COLO668 (cell line): ENCODE measurements around the gene MAP7.
"Not testable (repeated sequence)": the region's sequence is repeated elsewhere in the genome, so short reads cannot be mapped to it uniquely, and the experiment has no call there.

Source experiments
- DNase-seq: peaks from one replicate; lab custom pipeline; 2025; ENCODE audit not compliant: unreplicated experiment; lab: John Stamatoyannopoulos, UW

The MAP7 gene

DNA sequence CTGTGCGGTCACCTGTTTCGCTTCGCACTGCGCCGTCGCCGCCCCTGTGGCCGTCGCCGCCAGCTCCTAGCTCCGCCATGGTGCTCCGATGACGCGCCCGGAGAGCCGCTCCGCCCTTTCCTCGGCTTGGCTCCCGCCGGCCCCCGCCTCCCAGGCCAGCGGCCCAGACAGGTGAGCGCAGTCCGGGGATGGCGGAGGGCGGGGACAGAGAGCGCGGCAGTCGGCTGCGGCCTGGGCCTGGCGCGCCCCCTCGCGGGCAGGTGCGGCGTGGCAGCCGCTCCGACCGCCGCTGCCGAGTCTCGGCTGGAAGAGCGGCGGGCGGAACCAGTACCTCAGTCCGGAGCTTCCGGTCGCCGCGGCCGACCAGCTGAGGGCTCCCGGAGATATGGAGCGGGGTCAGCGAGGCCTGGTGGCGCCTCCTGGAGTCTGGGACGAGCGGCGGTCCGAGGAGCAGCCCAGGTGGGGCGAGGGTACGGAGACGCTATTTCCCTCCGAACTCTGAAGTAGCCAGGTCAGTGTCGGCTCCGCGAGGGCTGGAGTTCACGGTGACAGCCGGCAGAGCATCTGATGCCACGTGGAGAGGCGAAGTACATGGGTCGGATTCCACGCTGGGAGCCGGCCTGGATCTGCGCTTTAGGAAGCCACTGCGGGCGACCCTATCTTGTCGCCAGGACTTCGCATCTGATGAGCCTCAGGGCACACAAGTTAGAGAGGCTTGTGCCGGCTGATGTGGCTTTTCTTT is at the start of gene MAP7:
Gene MAP7, minus strand, starts transcription at position 93 of the 742 bp plus-strand sequence. Its CDS starts 14 bp downstream, at position 79.
- DNase-seq, result peak; percentile 92

- DNase-seq, result no peak
These were observed 49.2 kb upstream of the MAP7 start for GRCh38 chr6:136599329-136600011.

DNA sequence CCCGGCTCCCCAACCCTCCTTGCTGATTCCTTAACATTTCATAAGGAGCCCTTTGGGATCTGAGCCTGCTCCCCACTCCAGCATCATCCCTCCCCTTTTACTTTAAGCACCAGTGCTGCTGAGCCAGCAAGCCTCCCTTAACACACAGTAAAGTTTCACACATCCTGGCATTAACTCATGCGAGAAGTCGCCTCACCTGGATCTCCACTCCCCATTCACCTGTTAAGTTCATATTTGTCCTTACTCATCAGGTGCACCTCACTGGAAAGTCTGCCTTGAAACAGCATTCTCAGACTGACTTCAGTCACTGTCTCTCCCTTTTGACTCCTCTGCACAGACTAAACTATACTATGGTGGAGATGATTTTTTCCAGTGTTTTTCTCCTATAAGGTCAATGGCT is 47.8 kb upstream of the MAP7 start:
- no peak for DNase-seq

GRCh38 chr6:136594671-136595070 is 44.4 kb upstream of the MAP7 start:
- no peak for DNase-seq

GRCh38 chr6:136593748-136594490 is 43.7 kb upstream of the MAP7 start:
- DNase-seq, result no peak

DNA sequence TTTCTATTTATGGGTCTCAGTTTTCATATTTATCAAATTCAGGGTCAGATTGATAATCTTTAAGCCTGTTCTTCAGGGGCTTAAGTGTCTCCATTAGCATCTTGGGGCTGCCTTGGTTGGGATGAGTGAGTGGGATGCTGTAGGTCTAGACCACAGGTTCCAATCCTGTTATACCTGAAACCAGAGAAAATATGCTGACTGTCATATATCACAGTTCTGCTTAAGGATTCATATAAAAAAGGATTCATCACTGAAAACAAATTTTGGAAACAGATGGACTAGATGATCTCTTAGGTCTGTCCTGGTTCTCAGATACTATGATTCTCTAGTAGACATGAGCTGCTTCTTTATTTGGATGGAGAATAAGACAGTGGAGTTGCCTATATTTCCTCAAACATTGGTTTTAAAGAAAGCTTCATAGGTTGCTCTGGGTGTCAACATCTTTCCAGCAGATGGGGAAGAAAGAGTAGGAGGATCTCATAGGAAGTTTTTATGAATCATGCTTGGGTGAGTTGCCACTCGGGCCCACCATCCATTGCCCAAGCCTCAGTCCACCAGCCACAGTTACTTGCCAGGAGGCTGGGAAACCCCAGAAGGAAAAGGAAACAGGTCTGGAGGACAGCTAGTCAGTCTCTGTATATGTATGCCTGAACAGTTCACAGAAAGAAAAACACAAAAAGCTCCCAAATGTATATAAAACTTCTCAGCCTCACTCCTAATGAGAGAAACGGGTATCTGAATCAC is 42.9 kb upstream of the MAP7 start:
- DNase-seq, result no peak

- no peak for DNase-seq
These were observed 41.4 kb upstream of the MAP7 start for GRCh38 chr6:136591617-136592016.

DNA sequence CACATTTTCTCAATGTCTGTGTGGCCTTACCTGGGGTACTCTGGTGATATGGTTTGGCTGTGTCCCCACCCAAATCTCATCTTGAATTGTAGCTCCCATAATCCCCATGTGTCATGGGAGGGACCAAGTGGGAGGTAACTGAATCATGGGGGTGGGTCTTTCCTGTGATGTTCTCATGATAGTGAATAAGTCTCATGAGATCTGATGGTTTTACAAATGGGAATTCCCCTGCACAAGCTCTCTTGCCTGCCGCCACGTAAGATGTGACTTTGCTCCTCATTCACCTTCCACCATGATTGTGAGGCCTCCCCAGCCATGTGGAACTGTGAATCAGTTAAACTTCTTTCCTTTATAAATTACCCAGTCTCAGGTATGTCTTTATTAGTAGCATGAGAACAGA is 40.6 kb upstream of the MAP7 start:
- not testable (repeated sequence) for DNase-seq

- DNase-seq, result no peak
These were observed 37.3 kb upstream of the MAP7 start for GRCh38 chr6:136587527-136587926.

- DNase-seq, result no peak
These were observed 36.1 kb upstream of the MAP7 start for GRCh38 chr6:136586295-136586694.

DNA sequence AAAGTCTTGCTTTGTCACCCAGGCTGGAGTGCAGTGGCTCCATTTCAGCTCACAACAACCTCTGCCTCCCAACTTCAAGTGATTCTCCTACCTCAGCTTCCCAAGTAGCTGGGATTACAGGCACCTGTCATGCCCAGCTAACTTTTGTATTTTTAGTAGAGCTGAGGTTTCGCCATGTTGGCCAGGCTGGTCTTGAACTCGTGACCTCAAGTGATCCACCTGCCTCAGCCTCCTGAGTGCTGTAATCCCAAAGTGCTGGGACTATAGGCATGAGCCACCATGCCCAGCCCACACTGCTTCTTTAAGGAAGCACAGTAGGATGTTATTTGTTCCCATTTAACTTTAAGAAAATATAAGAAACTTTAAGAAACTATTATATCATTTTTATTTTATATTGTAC is 35.3 kb upstream of the MAP7 start:
- not testable (repeated sequence) for DNase-seq

DNA sequence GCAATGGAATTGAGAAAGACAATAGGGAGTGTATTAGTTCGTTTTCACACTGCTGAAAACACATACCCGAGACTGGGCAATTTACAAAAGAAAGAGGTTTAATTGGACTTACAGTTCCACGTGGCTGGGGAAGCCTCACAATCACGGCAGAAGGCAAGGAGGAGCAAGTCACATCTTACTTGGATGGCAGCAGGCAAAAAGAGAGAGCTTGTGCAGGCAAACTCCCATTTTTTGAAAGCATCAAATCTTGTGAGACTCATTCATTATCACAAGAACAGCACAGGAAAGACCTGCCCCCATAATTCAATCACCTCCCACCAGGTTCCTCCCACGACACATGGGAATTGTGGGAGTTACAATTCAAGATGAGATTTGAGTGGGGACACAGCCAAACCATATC is 34.1 kb upstream of the MAP7 start:
- DNase-seq, result not testable (repeated sequence)

DNA sequence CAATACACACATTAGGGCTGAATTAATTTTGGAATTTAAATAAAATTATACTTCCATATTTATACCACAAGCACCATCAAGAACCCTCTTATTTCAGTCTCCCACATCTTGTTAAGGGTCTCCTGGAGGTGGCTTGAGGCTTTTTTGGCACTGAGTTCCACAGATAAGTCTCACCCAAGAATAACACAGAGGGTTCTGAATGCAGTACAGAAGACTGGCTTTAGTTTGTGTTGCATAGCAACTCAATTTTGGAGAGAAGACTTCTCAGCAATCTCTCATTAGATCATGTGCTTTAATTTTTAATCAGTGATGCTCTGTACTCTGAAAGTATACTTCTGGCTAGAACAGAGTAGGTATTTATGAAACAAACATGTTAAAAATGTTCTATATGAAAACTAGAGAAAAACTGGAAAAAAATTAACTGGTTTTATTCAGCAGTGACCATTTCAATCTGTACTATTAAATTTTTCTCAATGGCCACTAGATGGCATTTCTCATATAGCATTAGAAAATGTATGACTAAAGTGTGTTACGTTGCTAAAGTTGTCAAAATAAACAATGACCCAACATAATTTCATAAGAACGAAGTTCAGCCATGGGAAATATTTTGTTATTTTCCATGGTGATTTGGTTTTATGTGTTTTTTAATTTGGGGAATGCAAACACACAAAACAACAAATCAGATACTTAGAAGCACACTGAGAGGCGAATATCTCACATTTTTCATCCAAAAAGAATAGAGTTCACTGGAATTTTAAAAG is 32.7 kb upstream of the MAP7 start:
- DNase-seq, result no peak

GRCh38 chr6:136579800-136580199 is 29.6 kb upstream of the MAP7 start:
- no peak for DNase-seq

DNA sequence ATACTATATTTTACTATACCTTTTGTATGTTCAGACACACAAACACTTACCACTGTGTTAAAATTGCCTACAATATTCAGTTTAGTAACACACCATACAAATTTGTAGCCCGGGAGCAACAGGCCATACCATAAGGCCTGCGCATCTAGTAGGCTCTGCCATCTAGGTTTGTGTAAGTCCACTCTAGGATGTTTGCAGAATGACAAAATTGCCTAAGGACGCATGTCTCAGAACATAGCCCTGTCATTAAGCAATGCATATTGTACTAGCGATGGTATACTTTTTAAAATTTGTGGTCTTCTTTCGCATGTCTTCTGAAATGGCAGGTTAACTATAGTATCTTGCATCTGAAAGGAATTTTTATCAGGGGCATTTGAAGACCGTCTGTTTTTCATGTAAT is 26.6 kb upstream of the MAP7 start:
- no peak for DNase-seq

DNA sequence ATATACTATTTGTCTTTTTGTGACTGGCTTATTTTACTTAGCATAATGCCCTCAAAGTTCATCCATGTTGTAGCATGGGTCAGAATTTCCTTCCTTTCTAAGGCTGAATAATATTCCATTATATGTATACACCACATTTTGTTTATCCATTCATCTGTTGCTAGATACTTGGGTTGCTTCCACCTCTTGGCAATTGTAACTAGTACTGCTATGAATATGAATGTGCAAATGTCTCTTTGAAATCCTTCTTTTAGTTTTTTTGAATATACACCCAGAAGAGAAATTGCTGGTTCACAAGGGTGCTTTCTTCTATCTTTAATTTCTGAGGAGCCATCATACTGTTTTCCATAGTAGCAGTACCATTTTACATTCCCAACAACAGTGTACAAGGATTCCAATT is 21.3 kb upstream of the MAP7 start:
- no peak for DNase-seq

DNA sequence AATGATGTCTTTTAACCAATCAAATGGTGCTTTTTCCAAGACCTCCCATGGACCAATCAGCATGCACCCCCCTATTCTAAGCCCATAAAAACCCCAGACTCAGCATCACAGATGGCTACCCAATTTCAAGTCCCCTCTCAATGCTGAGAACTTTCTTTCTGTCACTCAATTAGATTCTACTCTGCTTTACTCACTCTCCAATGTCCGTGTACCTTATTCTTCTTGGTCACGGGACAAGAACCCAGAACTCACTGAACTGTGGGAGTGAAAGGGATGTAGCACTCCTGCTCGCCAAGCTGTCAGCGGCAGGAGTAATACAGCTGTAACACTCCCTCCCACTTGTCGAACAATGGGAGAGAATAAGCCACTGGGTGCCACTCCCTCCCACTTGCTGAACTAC is 20.8 kb upstream of the MAP7 start:
- DNase-seq, result no peak

- DNase-seq, result no peak
These were observed 17.9 kb upstream of the MAP7 start for GRCh38 chr6:136568129-136568528.

GRCh38 chr6:136567688-136568087 is 17.5 kb upstream of the MAP7 start:
- DNase-seq, result no peak

- DNase-seq, result no peak
These were observed 16.6 kb upstream of the MAP7 start for GRCh38 chr6:136566851-136567250.
